Activated T-helper 2 cell treated with anti-CD3 and anti-CD28 coated beads, Interferon-gamma antibody, Interleukin-2, Interleukin-4, amounts not matched to agents 10 μg/mL and 5 μg/mL and 100 μg/mL, durations not matched to agents 14 hours and 24 hours and 36 hours (primary cell): ENCODE data around the gene CR1L. TPM values are rescaled to one million over a fixed set of nuclear protein-coding genes. Genes with fewer than 3 reads are reported as not detected.
"Not testable (repeated sequence)": the region's sequence is repeated elsewhere in the genome, so short reads cannot be mapped to it uniquely, and the experiment has no call there.

Experiments
- DNase-seq: peaks from one replicate; pipeline ENCODE4 v3.0.0; 2021; ENCODE audit warnings: low spot score
- H3K27ac Mint-ChIP-seq: one replicate; pipeline ENCODE4 v1.8.0; 2021; ENCODE audit warnings: mixed read lengths
- H3K27me3 Mint-ChIP-seq: one replicate; pipeline ENCODE4 v1.8.0; 2021; ENCODE audit warnings: low read depth, mixed read lengths
- H3K36me3 Mint-ChIP-seq: one replicate; pipeline ENCODE4 v1.8.0; 2021; ENCODE audit warnings: low read depth, mixed read lengths
- H3K4me1 Mint-ChIP-seq: one replicate; pipeline ENCODE4 v1.8.0; 2021; ENCODE audit warnings: low read depth, mixed read lengths
- H3K4me3 Mint-ChIP-seq: one replicate; pipeline ENCODE4 v1.8.0; 2021; ENCODE audit warnings: low read depth, mild to moderate bottlenecking, moderate library complexity, mixed read lengths
- H3K9me3 Mint-ChIP-seq: one replicate; pipeline ENCODE4 v1.8.0; 2021; ENCODE audit warnings: mixed read lengths
- intact Hi-C: fragments of 100-400 bp; cut with micrococcal nuclease; formaldehyde crosslinking; loops from one replicate; pipeline ENCODE4 v1.15.1; 2023
- total RNA-seq: library from RNA; stranded (reverse); gene quantifications from 2 replicates; pipeline ENCODE4 v1.2.3, GENCODE V29; 2022

The CR1L gene
- total RNA-seq, 1 donor from 2014 or later, result not detected

- H3K9me3 Mint-ChIP-seq, result no peaks in the 10 kb centered on the region
- intact Hi-C loops, result no loop called here
- H3K27ac Mint-ChIP-seq, result peak overlapping the region; percentile 20
- H3K36me3 Mint-ChIP-seq, result peaks cover 44% of the 10 kb centered on the region
- DNase-seq, result no peak
- H3K4me1 Mint-ChIP-seq, result peaks cover 52% of the 10 kb centered on the region
- no peak overlapping the region for H3K4me3 Mint-ChIP-seq
- H3K27me3 Mint-ChIP-seq, result no peaks in the 10 kb centered on the region
Observed at GRCh38 chr1:207755846-207756693, 111.1 kb downstream of the CR1L start.

- peaks cover 8% of the 10 kb centered on the region for H3K4me1 Mint-ChIP-seq
- peaks cover 90% of the 10 kb centered on the region for H3K36me3 Mint-ChIP-seq
- H3K4me3 Mint-ChIP-seq, result no peak overlapping the region
- H3K9me3 Mint-ChIP-seq, result no peaks in the 10 kb centered on the region
- intact Hi-C loops, result no loop called here
- H3K27ac Mint-ChIP-seq, result no peak overlapping the region
- no peaks in the 10 kb centered on the region for H3K27me3 Mint-ChIP-seq
- DNase-seq, result no peak
Observed at GRCh38 chr1:207762622-207763021, 117.7 kb downstream of the CR1L start.

- intact Hi-C loops, result no loop called here
- no peaks in the 10 kb centered on the region for H3K27me3 Mint-ChIP-seq
- H3K4me3 Mint-ChIP-seq, result no peak overlapping the region
- H3K4me1 Mint-ChIP-seq, result peaks cover 8% of the 10 kb centered on the region
- H3K36me3 Mint-ChIP-seq, result peaks cover 90% of the 10 kb centered on the region
- H3K27ac Mint-ChIP-seq, result no peak overlapping the region
- no peaks in the 10 kb centered on the region for H3K9me3 Mint-ChIP-seq
- no peak for DNase-seq
Observed at GRCh38 chr1:207763091-207763490, 118.2 kb downstream of the CR1L start.

GRCh38 chr1:207763972-207764371, 119.0 kb downstream of the CR1L start:
- Mint-ChIP-seq H3K4me3 (no peak overlapping the region), H3K27ac (no peak overlapping the region), H3K27me3 (no peaks in the 10 kb centered on the region), H3K4me1 (peaks cover 3% of the 10 kb centered on the region), H3K36me3 (peaks cover 91% of the 10 kb centered on the region), H3K9me3 (no peaks in the 10 kb centered on the region)
- intact Hi-C loops, result no loop called here
- no peak for DNase-seq

- Mint-ChIP-seq H3K9me3 (peaks cover 13% of the 10 kb centered on the region), H3K27me3 (no peaks in the 10 kb centered on the region), H3K27ac (no peak overlapping the region), H3K4me3 (no peak overlapping the region), H3K36me3 (peaks cover 91% of the 10 kb centered on the region), H3K4me1 (peaks cover 5% of the 10 kb centered on the region)
- DNase-seq, result no peak
- intact Hi-C loops, result no loop called here
Observed at GRCh38 chr1:207766569-207766968, 121.6 kb downstream of the CR1L start.

GRCh38 chr1:207770514-207770913, 125.6 kb downstream of the CR1L start:
- peaks cover 11% of the 10 kb centered on the region for H3K4me1 Mint-ChIP-seq

More at GRCh38 chr1:207770514-207770913, 125.6 kb downstream of the CR1L start:
- intact Hi-C loops, H3K4me3 Mint-ChIP-seq, DNase-seq, H3K27me3 Mint-ChIP-seq, H3K27ac Mint-ChIP-seq: not testable (repeated sequence)
- Mint-ChIP-seq H3K9me3 (peaks cover 19% of the 10 kb centered on the region), H3K36me3 (peaks cover 92% of the 10 kb centered on the region)

Other genes with a start within 250 kb of the CR1L start
- gene CR2, start 190.8 kb upstream of the CR1L start, total RNA-seq, result not detected in 2 replicates
- gene CR1, start 149.0 kb upstream of the CR1L start, total RNA-seq, result not detected in 2 replicates
- 113 and 116 TPM in 2 replicates for gene CD46, start 106.9 kb downstream of the CR1L start, total RNA-seq